Common myeloid progenitor, CD34-positive (primary cell): Measurements from ENCODE around the gene GLRB.

ENCODE experiments used
- CTCF ChIA-PET: fragments of 350-600 bp; sonication (Branson Sonifier 250); formaldehyde crosslinking; loops from one replicate; lab custom pipeline; 2021; ENCODE audit warnings: antibody characterized with exemption; lab: Charles Lee
- POLR2A ChIA-PET: fragments of 350-600 bp; sonication (Branson Sonifier 250); formaldehyde crosslinking; loops from one replicate; lab custom pipeline; 2021; ENCODE audit warnings: antibody characterized with exemption; lab: Charles Lee
- DNase-seq, 3 donors: peaks; one replicate each; pipeline versions ENCODE4 v3.0.0 to v3.0.0-alpha.2; 2013
- H3K27ac ChIP-seq, 2 experiments: 1 replicate in 1 of 2; 2 replicates in 1 of 2; pipeline ENCODE4 v1.7.0; 2013; ENCODE audit warnings: inconsistent platforms in 2 of 2, low read length in 2 of 2, mild to moderate bottlenecking in 2 of 2, low read depth in 1 of 2, moderate library complexity in 1 of 2; ENCODE audit not compliant: severe bottlenecking in 2 of 2, insufficient read depth in 1 of 2, poor library complexity in 1 of 2
- H3K27me3 ChIP-seq, 5 experiments: replicated peaks in 2 of 5; 1 replicate in 3 of 5; 2 replicates in 2 of 5; pipeline versions ENCODE4 v1.6.1 to v1.7.0; 2013; ENCODE audit warnings: low read length in 4 of 5, mild to moderate bottlenecking in 2 of 5, moderate library complexity in 2 of 5, inconsistent platforms in 1 of 5; ENCODE audit not compliant: insufficient read depth in 5 of 5, control insufficient read depth in 4 of 5
- H3K36me3 ChIP-seq, 4 experiments: 1 replicate in 2 of 4; 2 replicates in 2 of 4; pipeline versions ENCODE4 v1.6.1 to v1.7.0; 2013; ENCODE audit warnings: low read length in 3 of 4, control low read depth in 1 of 4, mild to moderate bottlenecking in 1 of 4; ENCODE audit not compliant: control insufficient read depth in 4 of 4, insufficient read depth in 4 of 4
- H3K4me1 ChIP-seq, 4 experiments: 1 replicate in 3 of 4; 2 replicates in 1 of 4; pipeline versions ENCODE4 v1.6.1 to v1.7.1; 2013; ENCODE audit warnings: low read length in 3 of 4, mild to moderate bottlenecking in 3 of 4, control low read depth in 1 of 4, inconsistent platforms in 1 of 4, moderate library complexity in 1 of 4; ENCODE audit not compliant: control insufficient read depth in 4 of 4, insufficient read depth in 4 of 4; ENCODE audit errors: control extremely low read depth in 1 of 4
- H3K4me3 ChIP-seq, 7 experiments: 1 replicate in 4 of 7; 2 replicates in 3 of 7; pipeline versions ENCODE4 v1.5.1 to v1.7.0; 2013; ENCODE audit warnings: mild to moderate bottlenecking in 7 of 7, low read length in 6 of 7, moderate library complexity in 6 of 7, inconsistent platforms in 2 of 7, low read depth in 2 of 7, control low read depth in 1 of 7; ENCODE audit not compliant: insufficient read depth in 4 of 7, control insufficient read depth in 1 of 7; ENCODE audit errors: extremely low read depth in 1 of 7
- H3K9me3 ChIP-seq, 5 experiments: 1 replicate in 4 of 5; 2 replicates in 1 of 5; pipeline versions ENCODE4 v1.6.1 to v1.7.1; 2013; ENCODE audit warnings: low read length in 4 of 5, mild to moderate bottlenecking in 2 of 5, inconsistent platforms in 1 of 5, low read depth in 1 of 5, moderate library complexity in 1 of 5; ENCODE audit not compliant: control insufficient read depth in 4 of 5, insufficient read depth in 2 of 5; ENCODE audit errors: control extremely low read depth in 1 of 5
- WGBS: methylation state at CpG from one replicate; pipeline ENCODE4 v1.1.5; 2013; ENCODE audit not compliant: insufficient coverage; 5-methylcytosine and 5-hydroxymethylcytosine counted together

GLRB gene

GRCh38 chr4:157196046-157196445 lies 120.1 kb downstream of the GLRB start:
- H3K27me3 ChIP-seq = no peaks in the 10 kb centered on the region
- CTCF ChIA-PET = no interaction called here
- H3K4me1 ChIP-seq = no peaks in the 10 kb centered on the region
- no peak for DNase-seq
- H3K9me3 ChIP-seq = no peaks in the 10 kb centered on the region
- H3K4me3 ChIP-seq = no peak overlapping the region
- H3K36me3 ChIP-seq = no peaks in the 10 kb centered on the region
- WGBS = 86% methylated on average over 1 of the region's 1 CpG
- no peak overlapping the region for H3K27ac ChIP-seq
- POLR2A ChIA-PET = no interaction called here

GRCh38 chr4:157204634-157205244 lies 128.8 kb downstream of the GLRB start:
- no peaks in the 10 kb centered on the region for H3K36me3 ChIP-seq
- 71% methylated on average over 7 of the region's 17 CpGs for WGBS
- no peaks in the 10 kb centered on the region for H3K27me3 ChIP-seq
- H3K27ac ChIP-seq = no peak overlapping the region
- CTCF ChIA-PET = interaction anchor here (0.5 to 1.8 kb wide), 4 partner anchors 26 to 730 kb away, joined by 3 to 6 read pairs (median 4); no protein-coding TSS in a partner anchor
- no peak overlapping the region for H3K4me3 ChIP-seq
- H3K9me3 ChIP-seq = no peaks in the 10 kb centered on the region
- H3K4me1 ChIP-seq = no peaks in the 10 kb centered on the region
- peak; percentile 30 to 55 (median 40) for DNase-seq
- POLR2A ChIA-PET = no interaction called here

GRCh38 chr4:157217708-157218107 lies 141.8 kb downstream of the GLRB start:
- Histone ChIP-seq H3K36me3 (no peaks in the 10 kb centered on the region), H3K9me3 (no peaks in the 10 kb centered on the region), H3K4me1 (peaks cover 0 to 18% (median 15%) of the 10 kb centered on the region in 4 experiments), H3K27me3 (peaks cover 7 to 53% (median 36%) of the 10 kb centered on the region in 5 experiments), H3K27ac (no peak overlapping the region), H3K4me3 (no peak overlapping the region)
- CTCF ChIA-PET = no interaction called here
- no CpG with 5 or more reads among the region's 3 CpGs for WGBS
- peak in 2 of 3 donors; percentile 50 to 57 for DNase-seq
- POLR2A ChIA-PET = no interaction called here

- H3K9me3 ChIP-seq = no peaks in the 10 kb centered on the region
- ChIA-PET CTCF (interaction anchor here (1.0 to 1.8 kb wide), 5 partner anchors 14 to 950 kb away, joined by 3 to 6 read pairs (median 4); no protein-coding TSS in a partner anchor), POLR2A (no interaction called here)
- WGBS = 18% methylated on average over 15 of the region's 16 CpGs
- H3K36me3 ChIP-seq = no peaks in the 10 kb centered on the region
- peaks cover 11 to 70% (median 37%) of the 10 kb centered on the region in 5 experiments for H3K27me3 ChIP-seq
- H3K4me1 ChIP-seq = peaks cover 0 to 20% (median 16%) of the 10 kb centered on the region in 4 experiments
- no peak for DNase-seq
- no peak overlapping the region for H3K27ac ChIP-seq
- H3K4me3 ChIP-seq = no peak overlapping the region
Measured at GRCh38 chr4:157219711-157220370, 143.9 kb downstream of the GLRB start.

GRCh38 chr4:157220371-157220881 lies 144.5 kb downstream of the GLRB start, which contains the start of gene GRIA2:
Gene GRIA2 (plus strand): TSS chr4:157220728. CDS start chr4:157221043, 315 bp downstream.
- CTCF ChIA-PET = interaction anchor here (1.3 to 1.8 kb wide), 3 partner anchors 13 to 949 kb away, joined by 3 to 5 read pairs (median 3); no protein-coding TSS in a partner anchor

GRCh38 chr4:157221426-157221894 lies 145.5 kb downstream of the GLRB start:
- ChIA-PET CTCF (interaction anchor here (1.3 to 1.7 kb wide), 2 partner anchors 21 to 757 kb away, joined by 3 read pairs; no protein-coding TSS in a partner anchor), POLR2A (no interaction called here)
- 8% methylated on average over 23 of the region's 24 CpGs for WGBS
- H3K36me3 ChIP-seq = no peaks in the 10 kb centered on the region
- H3K9me3 ChIP-seq = no peaks in the 10 kb centered on the region
- H3K27ac ChIP-seq = no peak overlapping the region
- peaks cover 11 to 71% (median 35%) of the 10 kb centered on the region in 5 experiments for H3K27me3 ChIP-seq
- H3K4me1 ChIP-seq = peaks cover 0 to 20% (median 16%) of the 10 kb centered on the region in 4 experiments
- DNase-seq = no peak
- peak overlapping the region in 2 of 7 experiments; percentile 6 to 42 for H3K4me3 ChIP-seq

More at GRCh38 chr4:157220371-157220881, 144.5 kb downstream of the GLRB start, which contains the start of gene GRIA2:
- Histone ChIP-seq H3K4me1 (peaks cover 0 to 20% (median 16%) of the 10 kb centered on the region in 4 experiments), H3K9me3 (no peaks in the 10 kb centered on the region), H3K4me3 (peak within 1 kb of the TSS in 5 of 7 experiments; percentile 12 to 46 (median 35)), H3K27ac (no peak within 1 kb of the TSS), H3K27me3 (peaks cover 11 to 73% (median 35%) of the 10 kb centered on the region in 5 experiments), H3K36me3 (no peaks in the 10 kb centered on the region)
- POLR2A ChIA-PET = no interaction called here
- 2% methylated on average over 52 of the region's 57 CpGs for WGBS
- DNase-seq = peak; percentile 70 to 90 (median 90)
